Measurements from ENCODE around the gene MRPL19. TPM values are rescaled to one million over a fixed set of nuclear protein-coding genes. Genes with fewer than 3 reads are reported as not detected.

MRPL19 gene
- total and polyA plus RNA-seq, 10 of the 15 experiments (the other 5 are each of a cell fraction or from before 2014, with no cell fraction given), result 13.1 to 99.0 (median 56.6) TPM

DNA sequence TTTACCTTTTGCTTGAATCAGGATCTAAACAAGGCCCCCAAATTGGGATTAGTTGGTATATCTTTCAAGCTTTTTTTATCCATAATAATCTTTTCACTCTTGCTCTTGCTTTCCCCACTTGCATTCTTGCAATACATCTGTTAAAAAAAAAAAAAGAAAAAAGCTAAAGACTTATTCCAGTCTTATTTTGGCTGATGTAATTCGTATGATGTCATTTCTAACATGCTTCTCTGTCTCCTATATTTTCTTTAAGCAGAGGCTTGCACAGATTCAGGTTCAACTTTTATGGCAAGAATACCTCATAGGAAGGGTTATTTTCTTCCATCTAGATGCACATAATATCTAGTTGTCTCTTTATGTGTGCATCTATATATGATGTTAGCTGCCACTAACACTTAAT, 73.9 kb downstream of the MRPL19 start:
- intact Hi-C loops (cut with micrococcal nuclease; ENCODE audit: unreplicated experiment) (no loop called here), in situ Hi-C loops (cut with MboI) (no loop called here)
- Histone ChIP-seq H3K36me3 (ENCODE audit: control insufficient read depth in 2 of 2, insufficient read depth in 2 of 2, low read length in 1 of 2) (no peaks in the 10 kb centered on the region), H3K27me3 (replicated peaks in 1 of 2; ENCODE audit: control insufficient read depth in 2 of 2, insufficient read depth in 2 of 2, low read length in 1 of 2) (no peaks in the 10 kb centered on the region; a peak in 1 of 4 replicates), H3K9ac (ENCODE audit: control insufficient read depth, insufficient read depth, low read length) (no peak overlapping the region), H4K20me1 (ENCODE audit: control insufficient read depth, insufficient read depth) (no peaks in the 10 kb centered on the region), H3K4me1 (ENCODE audit: control insufficient read depth, insufficient read depth, low read length) (no peaks in the 10 kb centered on the region), H3K4me2 (ENCODE audit: control insufficient read depth, insufficient read depth) (no peak overlapping the region), H3K27ac (ENCODE audit: control insufficient read depth, insufficient read depth) (no peak overlapping the region), H3K9me3 (replicated peaks; ENCODE audit: control insufficient read depth, insufficient read depth, low read length) (no peaks in the 10 kb centered on the region), H2AFZ (ENCODE audit: control insufficient read depth, low read depth, low read length) (no peak overlapping the region), H3K4me3 (no peak overlapping the region), H3K79me2 (ENCODE audit: control insufficient read depth, insufficient read depth, low read length) (no peaks in the 10 kb centered on the region)
- WGBS (ENCODE audit: insufficient coverage, insufficient replicate concordance, low lambda C conversion rate, missing lambda C conversion rate), result 4% methylated on average over 1 of the region's 1 CpG
- ChIA-PET POLR2A (no interaction called here), RAD21 (ENCODE audit: unreplicated experiment) (no interaction called here), CTCF (interaction anchor here (0.6 to 1.0 kb wide), 3 partner anchors 8 to 20 kb away, joined by 3 to 4 read pairs (median 3); no protein-coding TSS in a partner anchor), SMC1A (ENCODE audit: uncharacterized antibody, unreplicated experiment) (interaction anchor here (1.2 kb wide), 1 partner anchor 12 kb away, joined by 4 read pairs; no protein-coding TSS in a partner anchor)
- TF ChIP-seq MTA2 (IDR thresholded peaks at IDR 0.05; ENCODE audit: low read depth) (no peak), TBL1XR1 (IDR thresholded peaks at IDR 0.05; ENCODE audit: low read depth, low read length) (no peak), NFYA (IDR thresholded peaks at IDR 0.05; ENCODE audit: borderline replicate concordance, low read depth, low read length) (no peak), RAD51 (IDR thresholded peaks at IDR 0.05) (no peak), CREB1 (IDR thresholded peaks at IDR 0.05; ENCODE audit: low read depth) (no peak), SMC3 (IDR thresholded peaks at IDR 0.05; ENCODE audit: borderline replicate concordance, low read length) (no peak), SUPT20H (IDR thresholded peaks at IDR 0.05; ENCODE audit: borderline replicate concordance, control insufficient read depth, low read depth, low read length) (no peak), CHD2 (IDR thresholded peaks at IDR 0.05; ENCODE audit: borderline replicate concordance, low read depth, low read length) (no peak), YY1 (IDR thresholded peaks at IDR 0.05; ENCODE audit: low read depth, low read length) (no peak), USF1 (IDR thresholded peaks at IDR 0.05; ENCODE audit: borderline replicate concordance, extremely low read length, insufficient read depth, low read depth, low read length) (no peak), MLLT1 (IDR thresholded peaks at IDR 0.05) (no peak), RELA (IDR thresholded peaks at IDR 0.05; ENCODE audit: borderline replicate concordance, partially characterized antibody) (no peak), CBX3 (IDR thresholded peaks at IDR 0.05; ENCODE audit: borderline replicate concordance, low read depth) (no peak), MTA3 (IDR thresholded peaks at IDR 0.05; ENCODE audit: borderline replicate concordance, low read length) (no peak), ASH2L (IDR thresholded peaks at IDR 0.05; ENCODE audit: borderline replicate concordance, low read depth) (no peak)
- no TSS peak for BruUV-seq (replicated peaks)
- DNase-seq (ENCODE audit: low read depth, low spot score) (no peak), FAIRE-seq (no peak), ATAC-seq (no peak)
